WERI-Rb-1 (cell line): Measurements from ENCODE around the gene TAGAP.

Experiments
- DNase-seq: peaks from one replicate; pipeline ENCODE4 v3.0.0-alpha.2; 2020
- H3K27ac ChIP-seq: fragments of 250-450 bp; sonication (Bioruptor Pico); 2 replicates; pipeline ENCODE4 v1.5.1; 2020; ENCODE audit warnings: mild to moderate bottlenecking, moderate library complexity
- H3K27me3 ChIP-seq: fragments of 250-450 bp; sonication (Bioruptor Pico); 2 replicates; pipeline ENCODE4 v1.5.1; 2021; ENCODE audit warnings: mild to moderate bottlenecking, low read depth, moderate library complexity; ENCODE audit not compliant: insufficient read depth, severe bottlenecking
- H3K36me3 ChIP-seq: fragments of 250-450 bp; sonication (Bioruptor Pico); 2 replicates; pipeline ENCODE4 v1.5.1; 2020; ENCODE audit warnings: mild to moderate bottlenecking, moderate library complexity
- H3K4me3 ChIP-seq: 2 replicates; pipeline ENCODE4 v1.5.1; 2011; ENCODE audit warnings: low read depth, mild to moderate bottlenecking, control low read depth, low read length
- H3K9me3 ChIP-seq: fragments of 250-450 bp; sonication (Bioruptor Pico); 2 replicates; pipeline ENCODE4 v1.5.1; 2021; ENCODE audit warnings: mild to moderate bottlenecking, moderate library complexity; ENCODE audit not compliant: severe bottlenecking
- CTCF ChIP-seq: IDR thresholded peaks from 2 replicates; pipeline ENCODE4 v1.5.1; 2011; ENCODE audit warnings: low read depth, mild to moderate bottlenecking, control low read depth, inconsistent platforms, low read length

The TAGAP gene

GRCh38 chr6:159047891-159048685, 3.3 kb upstream of the TAGAP start:
- H3K4me3 ChIP-seq = no peak overlapping the region
- TF ChIP-seq CTCF = no peak
- no peak for DNase-seq
- H3K27ac ChIP-seq = no peak overlapping the region
- no peaks in the 10 kb centered on the region for H3K36me3 ChIP-seq
- no peaks in the 10 kb centered on the region for H3K9me3 ChIP-seq
- H3K27me3 ChIP-seq = no peaks in the 10 kb centered on the region

GRCh38 chr6:159045801-159046200, 1.0 kb upstream of the TAGAP start:
- no peak for TF ChIP-seq CTCF
- DNase-seq = no peak
- Histone ChIP-seq H3K27me3 (no peaks in the 10 kb centered on the region), H3K4me3 (no peak overlapping the region), H3K9me3 (no peaks in the 10 kb centered on the region), H3K36me3 (no peaks in the 10 kb centered on the region), H3K27ac (no peak overlapping the region)

GRCh38 chr6:159043947-159044346, 844 bp downstream of the TAGAP start:
- H3K4me3 ChIP-seq = no peak overlapping the region
- DNase-seq = no peak
- no peak for TF ChIP-seq CTCF
- H3K27ac ChIP-seq = no peak overlapping the region
- no peaks in the 10 kb centered on the region for H3K27me3 ChIP-seq
- H3K36me3 ChIP-seq = no peaks in the 10 kb centered on the region
- no peaks in the 10 kb centered on the region for H3K9me3 ChIP-seq

GRCh38 chr6:159043251-159043650, 1.5 kb downstream of the TAGAP start:
- Histone ChIP-seq H3K9me3 (no peaks in the 10 kb centered on the region), H3K27me3 (no peaks in the 10 kb centered on the region), H3K4me3 (no peak overlapping the region), H3K27ac (no peak overlapping the region), H3K36me3 (no peaks in the 10 kb centered on the region)
- TF ChIP-seq CTCF = no peak
- no peak for DNase-seq

- no peak for TF ChIP-seq CTCF
- Histone ChIP-seq H3K36me3 (no peaks in the 10 kb centered on the region), H3K27ac (no peak overlapping the region), H3K9me3 (no peaks in the 10 kb centered on the region), H3K4me3 (no peak overlapping the region), H3K27me3 (no peaks in the 10 kb centered on the region)
- no peak for DNase-seq
These were observed 2.0 kb downstream of the TAGAP start for GRCh38 chr6:159042826-159043181.
